ENCODE results near the gene CHST11.
A peak's percentile ranks its signal among the peaks of the same experiment; 100 is the strongest.
"Not testable (repeated sequence)": the region's sequence is repeated elsewhere in the genome, so short reads cannot be mapped to it uniquely, and the experiment has no call there.

The CHST11 gene

DNA sequence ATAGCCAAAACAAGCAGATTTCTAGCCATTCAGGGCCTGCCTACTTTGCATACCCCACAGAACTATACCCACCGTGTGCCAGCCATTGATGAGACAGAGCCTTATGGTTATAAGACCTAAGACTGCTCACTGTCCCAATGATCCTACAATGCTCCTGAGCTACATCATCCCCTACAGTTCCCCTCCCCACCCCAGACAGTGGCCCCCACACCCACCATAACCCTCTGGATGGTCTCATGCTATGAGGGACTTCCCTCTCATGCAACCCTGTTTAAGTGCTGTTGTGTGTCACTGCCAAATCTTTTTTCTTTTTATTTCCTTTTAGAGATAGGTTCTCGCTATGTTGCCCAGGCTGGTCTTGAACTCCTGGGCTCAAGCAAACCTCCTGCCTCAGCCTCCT is 75.9 kb downstream of the CHST11 start:
- no peak for DNase-seq

DNA sequence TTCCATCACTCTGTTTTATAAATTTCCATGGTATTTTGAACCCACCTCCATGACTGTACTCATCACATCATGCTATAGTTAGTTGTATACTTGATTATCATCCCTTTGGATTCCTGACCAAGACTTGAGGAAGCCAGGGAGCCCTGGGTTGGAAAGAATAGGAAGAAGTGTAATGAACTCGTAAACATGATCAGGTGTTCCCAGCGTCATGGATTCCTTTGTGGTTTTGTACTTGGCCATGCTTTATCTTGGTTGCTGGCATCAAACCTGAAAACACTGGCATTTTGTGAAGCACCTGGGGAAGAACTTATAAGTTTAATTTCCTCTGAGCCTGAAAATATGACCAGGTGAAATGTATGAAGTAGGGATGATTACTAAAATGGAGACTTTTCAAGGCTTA is 76.4 kb downstream of the CHST11 start:
- no peak for DNase-seq

DNA sequence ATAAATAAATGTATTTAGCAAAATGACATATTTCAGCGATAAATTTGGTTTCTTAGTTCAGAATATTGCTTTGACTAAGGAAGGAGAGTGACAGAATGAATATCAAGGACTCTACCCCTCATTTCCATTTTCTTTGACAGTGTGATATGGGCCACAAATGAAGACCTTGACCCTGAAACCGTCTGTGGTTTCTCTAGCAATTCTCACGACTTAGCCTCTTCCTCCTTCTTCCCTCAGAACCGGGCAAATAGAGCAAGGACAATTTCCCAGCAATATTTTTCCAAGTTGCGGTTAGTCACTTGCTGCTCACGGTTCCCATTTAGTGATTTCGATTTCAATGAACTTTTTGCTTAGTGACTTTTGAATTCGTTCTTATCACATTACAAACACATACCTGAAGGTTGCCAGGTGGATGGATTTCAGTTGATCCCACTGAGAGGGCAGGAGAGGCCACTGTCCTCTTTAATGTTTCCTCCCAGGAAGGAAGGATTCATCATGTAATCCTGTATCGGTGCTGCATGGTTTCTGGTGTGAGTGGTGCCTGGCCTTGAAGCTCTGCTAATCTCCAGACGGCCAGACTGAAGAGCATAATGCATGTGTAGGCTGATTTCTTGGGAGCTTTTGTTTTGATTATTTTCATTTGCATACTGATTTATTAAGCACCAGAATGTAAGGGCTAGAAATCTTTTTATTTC is 77.6 kb downstream of the CHST11 start:
- no peak for DNase-seq

DNA sequence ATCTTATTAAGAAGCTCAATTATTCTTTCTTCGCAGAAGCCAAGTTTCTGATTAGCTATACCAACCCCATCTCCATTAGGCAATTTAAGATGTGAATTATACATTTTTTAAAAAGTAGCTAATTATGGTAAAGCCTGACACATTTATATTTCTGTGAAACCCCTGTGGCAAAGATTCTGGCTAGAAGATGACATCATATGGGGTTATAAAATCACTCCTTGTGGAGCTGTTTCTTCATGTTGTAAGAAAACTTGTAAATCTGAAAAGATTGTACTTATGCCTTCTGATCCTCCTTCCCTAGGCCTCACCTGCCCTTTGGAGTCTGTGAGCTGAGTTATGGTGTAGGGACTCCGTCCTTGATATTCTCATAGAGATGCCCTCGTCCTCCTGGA is 78.1 kb downstream of the CHST11 start:
- DNase-seq = no peak

DNA sequence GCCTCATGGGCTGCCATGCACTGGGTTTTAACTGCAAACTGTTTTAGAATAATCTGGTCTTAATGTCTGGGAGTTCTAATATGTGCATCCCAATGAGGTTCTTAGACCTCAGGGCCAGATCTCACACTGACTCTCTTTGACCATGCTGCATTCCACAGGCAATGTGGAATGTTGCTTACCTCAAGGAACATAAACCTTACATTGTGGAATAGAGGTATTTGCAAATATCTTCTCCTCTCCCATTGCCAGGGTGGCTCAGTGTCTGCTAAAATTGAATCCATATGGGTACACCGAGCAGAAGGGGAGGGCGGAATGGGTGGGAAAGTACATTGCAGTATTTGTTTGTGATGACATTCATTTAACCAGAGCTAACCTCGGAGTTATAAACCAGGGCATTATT is 78.6 kb downstream of the CHST11 start:
- no peak for DNase-seq

DNA sequence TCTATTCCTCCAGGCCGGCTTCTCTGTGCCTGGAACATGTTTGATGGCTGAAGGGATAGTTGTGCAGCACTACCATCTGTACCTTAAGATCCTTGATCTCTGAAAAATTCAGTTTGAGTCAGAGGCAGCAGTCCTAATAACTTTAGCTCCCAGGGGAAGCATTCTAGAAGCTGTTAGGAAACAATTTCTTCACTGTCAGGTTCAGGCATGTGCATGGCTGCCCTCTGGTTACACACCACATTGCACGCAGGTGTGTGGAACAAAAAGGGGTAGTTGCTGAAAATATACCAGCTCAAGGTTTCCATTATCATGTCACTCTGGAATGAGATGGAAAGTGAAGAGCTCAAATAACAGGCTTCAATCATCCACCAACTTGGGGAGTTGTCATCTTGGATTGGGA is 80.1 kb downstream of the CHST11 start:
- no peak for DNase-seq

DNA sequence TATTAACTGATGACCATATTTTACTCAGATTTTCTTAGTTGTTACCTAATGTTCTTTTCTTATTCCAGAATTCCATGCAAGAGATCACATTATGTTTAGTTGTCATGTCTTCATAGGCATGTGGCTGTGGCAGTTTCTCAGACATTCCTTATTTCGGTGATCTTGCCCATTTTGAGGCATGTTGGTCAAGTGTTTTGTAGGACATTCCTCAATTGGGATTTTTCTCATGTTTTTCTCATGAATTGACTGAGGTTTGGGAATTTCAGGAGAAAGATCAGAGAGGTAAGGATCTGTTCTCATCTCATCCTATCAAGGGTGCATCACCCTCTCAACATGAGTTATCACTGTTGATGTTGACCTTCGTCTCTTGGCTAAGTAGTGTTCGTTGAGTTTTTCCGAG is 81.3 kb downstream of the CHST11 start:
- DNase-seq = no peak

DNA sequence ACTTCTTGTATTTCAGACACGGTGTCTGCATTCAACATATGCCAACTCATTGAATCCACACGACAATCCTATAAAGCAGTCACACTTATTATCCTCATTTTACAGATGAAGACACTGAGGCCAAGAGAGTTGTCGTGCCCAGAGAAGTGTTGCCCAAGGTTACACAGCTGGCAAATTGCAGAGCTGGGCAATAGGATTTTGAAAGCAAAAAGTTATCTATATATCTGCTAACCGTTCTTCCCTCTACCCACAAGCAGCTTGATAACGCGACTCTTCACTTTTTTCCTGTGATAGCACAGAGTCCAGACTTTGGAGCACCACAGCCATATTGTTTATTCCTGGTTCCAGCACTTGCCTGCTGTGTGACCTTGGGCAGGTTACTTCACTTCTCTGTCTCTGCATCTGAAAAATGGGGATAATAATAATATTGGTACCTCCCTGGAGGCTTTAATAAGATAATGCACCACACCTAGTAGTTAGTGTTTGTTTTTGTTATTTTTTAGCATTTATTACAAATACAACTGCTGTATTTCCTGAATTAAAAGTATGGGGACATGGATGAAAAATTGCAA is 82.2 kb downstream of the CHST11 start:
- no peak for DNase-seq

DNA sequence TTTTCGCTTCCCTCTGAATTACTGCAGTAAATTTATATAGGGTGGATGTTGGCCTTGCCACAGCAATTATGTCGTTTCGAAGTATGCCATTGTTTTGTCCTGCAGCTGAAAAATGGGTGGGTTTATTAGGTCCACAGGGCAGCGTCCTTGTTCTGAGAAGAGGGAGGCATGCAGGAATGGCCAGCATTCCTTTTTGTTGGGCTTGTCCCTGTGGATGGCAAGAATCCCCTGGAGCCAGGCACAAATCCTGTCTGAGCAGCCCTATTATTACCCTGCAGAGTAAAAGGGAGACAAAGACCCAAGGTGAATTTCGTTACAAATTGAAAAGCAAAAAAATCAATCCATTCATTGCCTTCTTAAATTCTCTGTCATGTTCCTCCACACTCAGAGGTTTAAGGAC is 88.1 kb downstream of the CHST11 start:
- DNase-seq = no peak

DNA sequence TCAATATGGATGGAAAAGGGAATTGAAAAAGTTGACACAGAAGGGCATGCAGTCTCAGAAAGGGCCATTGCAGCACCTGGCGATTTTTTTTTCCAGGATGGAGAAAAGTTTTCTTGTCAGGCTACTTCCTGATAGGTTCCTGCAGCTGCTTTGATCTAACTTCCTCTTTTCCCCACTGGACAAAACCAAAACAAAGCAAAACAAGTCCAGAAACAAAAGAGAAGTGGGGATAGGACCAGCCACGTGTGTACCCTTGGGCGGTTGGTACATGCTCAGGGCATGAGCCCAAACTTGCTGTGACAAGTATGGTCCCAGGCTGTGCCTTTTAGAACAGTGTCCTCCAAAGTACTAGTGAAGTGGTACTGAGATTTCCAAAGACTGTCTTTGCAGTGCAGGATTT is 89.8 kb downstream of the CHST11 start:
- no peak for DNase-seq

DNA sequence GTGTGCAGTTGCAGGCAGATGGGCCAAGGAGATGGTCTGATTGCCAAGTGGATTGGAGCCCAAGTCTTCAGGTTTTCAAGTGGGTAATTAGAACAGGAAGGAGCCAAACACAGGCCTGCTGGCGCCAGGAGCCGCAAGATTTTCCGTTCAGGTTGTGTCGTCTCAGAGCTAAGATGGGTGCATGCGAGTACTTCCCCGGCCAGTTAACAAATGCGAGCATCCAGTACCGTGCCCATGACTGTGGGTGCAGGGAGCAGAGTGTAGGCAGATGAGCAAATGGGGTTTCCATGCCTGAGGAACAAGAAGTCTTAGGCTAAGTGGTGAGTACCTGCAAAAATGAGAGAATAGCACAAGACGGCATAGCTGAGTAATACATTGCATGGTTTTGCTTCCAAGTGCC is 90.5 kb downstream of the CHST11 start:
- no peak for DNase-seq

DNA sequence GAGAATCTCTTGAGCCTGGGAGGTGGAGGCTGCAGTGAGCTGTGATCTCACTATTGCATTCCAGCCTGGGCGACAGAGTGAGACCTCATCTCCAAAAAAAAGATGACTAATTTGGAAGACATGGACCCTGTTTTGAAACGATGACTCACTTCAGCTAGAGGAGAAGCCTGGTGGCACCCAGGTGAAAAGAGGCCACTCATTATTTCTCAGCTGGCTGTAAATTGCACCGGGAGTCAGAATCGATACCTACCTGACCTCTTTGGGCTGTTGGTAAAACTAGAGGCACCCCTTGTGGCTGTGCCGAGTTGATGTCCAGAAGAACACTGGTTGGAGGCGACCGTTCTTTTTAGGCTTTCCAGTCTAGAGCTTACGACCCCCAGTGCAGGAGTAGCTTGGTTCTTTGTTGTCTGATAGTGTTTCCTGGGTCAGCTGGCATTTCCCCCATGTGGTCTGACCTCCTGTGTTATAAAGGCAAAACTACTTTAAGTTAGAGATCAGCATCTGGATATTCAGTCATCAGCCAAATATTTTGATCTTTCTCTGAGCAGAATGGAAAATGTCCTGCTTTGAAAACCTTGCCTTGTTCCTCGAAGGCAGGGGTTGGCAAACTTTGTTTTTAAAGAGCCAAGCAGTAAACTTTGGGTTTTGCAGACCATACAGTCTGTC is 93.2 kb downstream of the CHST11 start:
- no peak for DNase-seq

DNA sequence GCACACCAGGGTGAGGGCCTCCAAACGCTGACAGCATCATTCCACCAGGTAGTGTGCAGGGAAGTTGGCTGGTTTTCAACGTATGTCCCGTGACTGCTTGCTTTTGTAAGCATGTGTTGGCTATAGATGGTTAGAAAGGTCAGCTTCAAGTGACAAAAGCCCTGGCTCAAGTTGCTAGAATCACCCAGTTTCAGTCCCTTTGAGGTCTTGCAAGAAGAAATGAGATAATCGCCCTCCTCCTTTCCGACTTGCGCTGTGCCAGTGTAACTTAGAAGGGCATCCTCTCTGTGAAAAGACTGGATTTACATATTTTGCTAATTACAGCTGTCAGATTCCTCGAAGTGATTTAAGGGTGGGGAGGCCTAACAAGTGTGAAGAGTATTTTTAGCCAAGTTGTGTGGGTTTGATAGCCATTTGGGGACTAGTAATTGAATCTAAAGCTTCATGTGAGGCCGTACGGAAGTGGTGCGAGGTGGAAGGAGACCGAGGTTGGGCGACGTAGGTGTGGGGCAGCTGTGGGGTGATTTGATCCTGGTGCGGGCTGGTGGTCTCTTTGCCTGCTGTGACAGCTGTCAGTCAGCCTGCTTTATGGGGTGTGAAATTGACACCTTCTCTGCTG is 94.7 kb downstream of the CHST11 start:
- no peak for DNase-seq

DNA sequence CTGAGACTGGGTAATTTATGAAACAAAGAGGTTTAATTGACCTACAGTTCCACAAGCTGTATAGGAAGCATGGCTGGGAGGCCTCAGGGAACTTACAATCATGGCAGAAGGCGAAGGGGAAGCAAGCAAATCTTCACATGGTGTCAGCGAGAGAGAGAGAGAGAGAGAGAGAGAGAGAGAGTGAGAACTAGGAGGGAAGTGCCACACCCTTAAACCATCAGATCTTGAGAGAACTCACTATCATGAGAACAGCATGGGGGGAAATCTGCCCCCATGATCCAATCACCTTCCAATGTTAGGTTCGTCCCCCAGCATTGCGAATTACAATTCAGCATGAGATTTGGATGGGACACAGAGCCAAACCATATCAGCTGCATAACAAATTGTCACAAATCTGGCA is 96.7 kb downstream of the CHST11 start:
- no peak for DNase-seq

DNA sequence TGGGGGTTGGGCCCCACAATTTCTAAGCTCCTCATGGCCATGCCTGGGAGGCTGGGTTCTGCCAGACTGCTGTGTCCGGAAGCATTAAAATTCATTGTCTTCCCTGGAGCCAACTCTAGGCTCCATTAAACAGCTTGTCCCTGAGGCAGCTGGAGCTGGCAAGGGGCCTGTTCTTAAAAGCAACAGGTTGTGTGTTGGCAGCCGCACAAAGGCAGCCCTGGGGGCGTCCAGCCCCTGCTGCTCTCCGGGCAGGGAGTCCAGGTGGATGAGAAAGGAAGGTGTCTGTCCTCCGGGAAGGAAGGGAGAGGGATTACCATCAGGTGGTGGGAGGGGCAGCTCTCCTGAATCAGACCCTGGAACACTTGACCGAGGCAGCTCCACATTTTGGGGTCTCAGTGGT is 98.9 kb downstream of the CHST11 start:
- DNase-seq = no peak

DNA sequence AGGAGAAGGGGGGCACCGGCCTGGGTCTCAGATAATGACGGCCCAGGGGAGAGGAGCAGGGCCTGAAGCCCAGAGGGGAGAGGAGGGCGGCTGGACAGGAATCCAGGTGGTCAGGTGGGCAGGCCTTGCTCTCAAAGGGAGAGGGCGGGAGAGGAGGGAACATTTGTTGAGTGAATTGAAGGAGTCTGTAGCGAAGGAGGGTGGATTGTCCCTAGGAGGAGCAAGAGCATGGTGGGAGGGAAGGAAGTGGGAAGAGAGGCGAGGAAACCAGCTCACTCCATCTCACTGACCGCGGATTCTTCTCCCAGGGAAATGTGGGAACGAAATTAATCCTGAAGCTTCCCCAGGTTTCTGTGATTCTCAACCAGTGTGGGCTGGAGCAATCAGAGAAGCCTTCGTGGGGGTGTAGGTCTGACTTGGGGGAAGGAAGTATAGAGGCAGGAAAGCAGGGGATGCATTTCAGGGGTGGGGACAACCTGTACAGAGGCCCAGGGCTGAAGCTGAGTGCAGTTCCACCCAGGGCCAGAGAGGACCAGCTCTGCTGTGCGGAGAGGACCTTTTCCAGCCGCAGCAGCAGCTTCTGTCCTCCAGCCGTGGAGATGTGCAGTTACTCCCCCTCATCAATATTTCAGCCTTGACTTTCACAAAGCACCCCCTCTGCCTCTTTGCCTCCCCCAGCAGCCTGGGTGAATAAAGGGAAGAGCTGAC is 100.9 kb downstream of the CHST11 start:
- no peak for DNase-seq

DNA sequence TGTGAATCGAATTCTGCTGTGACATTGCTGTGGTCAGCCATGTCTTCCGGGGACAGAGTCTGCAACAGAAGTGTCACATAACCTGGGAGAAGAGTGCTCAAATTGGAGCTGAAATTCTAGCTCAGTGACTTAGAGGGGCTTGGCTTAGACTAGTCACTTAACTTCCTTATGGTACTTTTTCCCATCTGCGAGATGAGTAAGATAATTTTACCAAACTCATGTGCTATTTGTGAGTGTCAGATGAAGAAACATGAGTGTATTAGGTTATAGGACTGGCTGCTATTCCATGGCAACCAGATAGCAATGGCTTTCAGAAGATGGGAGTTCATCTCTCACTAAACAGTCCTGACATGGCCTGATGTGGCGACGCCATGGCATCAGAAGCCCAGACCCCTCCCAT is 104.1 kb downstream of the CHST11 start:
- no peak for DNase-seq

DNA sequence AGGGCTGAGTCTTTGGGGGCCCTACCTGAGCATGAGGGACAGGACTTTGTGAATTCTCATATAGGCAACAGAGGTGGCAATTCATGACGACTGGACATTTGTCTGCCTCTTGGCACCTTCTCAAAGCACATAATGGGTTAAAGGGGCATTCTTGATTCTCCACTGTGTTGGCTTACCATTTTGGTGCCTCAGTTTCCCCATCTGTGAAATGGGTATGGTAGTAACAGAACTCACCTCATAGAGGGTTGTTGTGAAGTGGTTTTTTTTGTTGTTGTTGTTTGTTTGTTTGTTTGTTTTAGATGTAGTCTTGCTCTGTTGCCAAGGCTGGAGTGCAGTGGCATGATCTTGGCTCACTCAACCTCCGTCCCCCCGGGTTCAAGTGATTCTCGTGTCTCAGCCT is 106.0 kb downstream of the CHST11 start:
- DNase-seq = no peak

DNA sequence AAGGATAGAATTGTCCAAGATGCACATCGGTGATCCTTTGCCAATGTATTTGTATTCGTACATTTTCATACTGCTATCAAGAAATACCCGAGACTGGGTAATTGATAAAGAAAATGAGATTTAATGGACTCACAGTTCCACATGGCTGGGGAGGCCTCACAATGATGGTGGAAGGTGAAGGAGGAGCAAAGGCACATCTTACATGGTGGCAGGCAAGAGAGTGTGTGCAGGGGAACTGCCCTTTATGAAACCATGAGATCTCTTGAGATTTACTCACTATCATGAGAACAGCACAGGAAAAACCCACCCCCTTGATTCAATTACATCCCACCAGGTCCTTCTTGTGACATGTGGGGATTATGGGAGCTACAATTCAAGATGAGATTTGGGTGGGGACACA is 107.9 kb downstream of the CHST11 start:
- not testable (repeated sequence) for DNase-seq

DNA sequence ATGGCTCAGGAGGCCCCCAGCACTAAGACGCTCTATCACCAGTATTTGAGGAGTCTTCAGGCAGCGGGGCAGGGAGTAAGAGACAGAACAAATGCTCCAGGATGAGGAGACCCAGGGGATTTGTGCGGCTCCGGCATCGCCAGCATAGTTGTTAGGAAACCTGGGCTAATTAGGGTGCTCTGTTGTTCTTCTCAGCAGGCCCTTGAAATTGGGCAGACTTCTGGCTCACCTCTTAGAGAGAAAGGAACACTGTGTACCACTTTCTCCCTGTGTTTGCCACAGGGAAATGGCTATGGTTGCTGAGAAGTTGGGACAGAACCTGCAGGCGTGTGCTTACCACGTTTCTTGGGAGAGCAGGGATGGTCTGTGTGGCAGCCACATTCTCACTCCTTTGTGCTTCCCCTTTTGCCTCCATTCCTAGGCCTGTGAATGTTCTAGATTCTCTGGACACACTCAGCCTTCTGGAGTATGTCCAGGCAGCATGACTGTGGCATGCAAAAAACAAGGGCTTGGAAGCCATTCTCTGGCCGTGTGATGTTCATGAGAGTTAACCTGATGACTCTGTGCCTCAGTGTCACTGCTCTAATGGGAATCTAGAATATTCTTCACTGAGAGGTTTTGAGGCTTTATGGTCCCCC is 109.0 kb downstream of the CHST11 start:
- no peak for DNase-seq

DNA sequence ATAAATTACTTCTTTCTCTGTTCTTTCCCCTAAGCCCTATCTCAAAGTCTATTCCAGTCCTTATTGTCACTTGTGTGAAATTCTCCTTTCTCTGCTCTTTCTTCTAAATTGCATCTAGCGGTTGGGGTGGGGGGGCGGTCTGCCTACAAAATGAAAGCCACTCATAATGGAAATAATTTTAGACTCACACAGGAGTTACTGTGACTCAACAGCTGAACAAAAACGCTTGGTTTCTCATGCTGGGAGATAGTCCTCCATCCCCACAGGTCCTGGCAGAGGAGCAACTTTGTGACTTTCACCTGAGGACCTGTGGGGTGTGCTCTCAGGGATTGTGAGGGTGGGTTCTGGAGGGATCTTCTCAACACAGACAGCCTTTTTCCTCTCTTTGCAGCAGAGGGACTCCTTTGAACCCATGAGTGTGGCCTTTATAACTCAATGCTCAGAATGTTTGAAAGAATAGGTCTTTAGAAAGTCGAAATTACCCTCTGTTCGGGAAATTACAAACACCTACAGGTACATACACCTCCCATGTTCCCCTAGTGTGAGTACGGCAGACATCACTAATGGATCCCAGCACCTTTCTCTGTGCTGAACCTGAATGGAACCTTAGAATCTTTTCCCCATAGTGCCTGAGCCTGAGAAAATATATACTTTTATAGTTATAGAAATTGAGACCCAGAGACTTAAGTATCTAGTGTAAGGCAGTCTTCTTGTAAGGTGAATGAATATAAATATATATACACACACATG is 109.7 kb downstream of the CHST11 start:
- no peak for DNase-seq

DNA sequence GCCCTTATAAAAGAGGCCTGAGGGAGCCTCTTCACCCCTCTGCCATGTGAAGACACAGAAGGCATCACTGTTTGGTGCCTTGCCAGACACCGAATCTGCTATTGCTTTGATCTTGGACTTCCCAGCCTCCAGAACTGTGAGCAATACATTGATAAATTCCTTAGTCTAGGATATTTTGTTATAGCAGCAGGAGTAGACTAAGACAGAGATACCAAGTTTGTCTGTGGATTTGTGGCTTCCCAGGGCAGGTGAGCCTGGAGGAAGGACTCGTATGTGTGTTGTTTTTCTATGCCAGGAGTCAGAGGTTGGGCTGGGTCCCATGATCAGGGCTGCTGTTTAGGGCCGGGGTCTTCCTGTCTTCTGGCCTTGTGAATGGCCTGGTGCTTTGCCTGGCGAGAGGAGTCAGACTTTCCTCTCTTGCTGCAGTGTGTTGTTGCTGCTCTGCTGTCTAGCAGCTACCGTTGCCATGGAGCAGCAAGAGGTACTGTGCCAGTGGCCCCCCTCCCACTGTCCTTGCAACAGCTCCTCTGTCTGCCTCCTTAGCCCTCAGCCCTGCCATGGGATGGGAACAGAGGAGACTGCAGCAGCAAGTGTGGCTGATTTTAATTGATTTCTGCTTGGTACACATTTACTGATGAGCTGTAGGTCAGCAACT is 111.2 kb downstream of the CHST11 start:
- peak in 1 of 2 donors; percentile 21 for DNase-seq

Measured in hippocampal formation (tissue), 2 donors.